Endothelial cell of umbilical vein (primary cell): ENCODE measurements around the gene ZNF559. TPM values are rescaled to one million over a fixed set of nuclear protein-coding genes. Genes with fewer than 3 reads are reported as not detected.

Experiments
- BruUV-seq: library from RNA; stranded (reverse); fragments of 400-500 nt; replicated peaks from 2 replicates; lab custom pipeline; 2021; lab: Mats Ljungman, UMichigan
- CTCF ChIA-PET: fragments of 300-600, 350-600 bp; sonication (Branson Sonifier 250); formaldehyde crosslinking; loops from one replicate; lab custom pipeline; 2021; ENCODE audit warnings: antibody characterized with exemption, inconsistent platforms; lab: Charles Lee
- POLR2A ChIA-PET: fragments of 300-600, 350-600 bp; sonication (Branson Sonifier 250); formaldehyde crosslinking; loops from one replicate; lab custom pipeline; 2021; ENCODE audit warnings: antibody characterized with exemption, inconsistent platforms; lab: Charles Lee
- DNase-seq: peaks from one replicate; pipeline ENCODE4 v3.0.0-alpha.2; 2011; ENCODE audit warnings: low read depth, low spot score
- FAIRE-seq: peaks from 2 replicates; lab custom pipeline; 2011; peaks lifted over from hg19 to GRCh38; lab: Jason Lieb, UNC
- H2AFZ ChIP-seq: 2 replicates; pipeline ENCODE4 v1.6.0; 2012; ENCODE audit warnings: low read depth, low read length, control low read depth, inconsistent platforms
- H3K27ac ChIP-seq: 2 replicates; pipeline ENCODE4 v1.5.1; 2011; ENCODE audit warnings: low read depth, mild to moderate bottlenecking, control low read depth, low read length, moderate library complexity; ENCODE audit not compliant: insufficient read depth
- H3K27me3 ChIP-seq, 2 experiments: 2 replicates each; pipeline versions ENCODE4 v1.6.0 to v1.6.1; 2011; ENCODE audit warnings: low read length in 2 of 2, mixed read lengths in 1 of 2; ENCODE audit not compliant: control insufficient read depth in 2 of 2, insufficient read depth in 2 of 2
- H3K36me3 ChIP-seq, 2 experiments: 2 replicates in 1 of 2; 3 replicates in 1 of 2; pipeline ENCODE4 v1.5.1; 2011; ENCODE audit warnings: low read length in 2 of 2, mild to moderate bottlenecking in 1 of 2, moderate library complexity in 1 of 2; ENCODE audit not compliant: control insufficient read depth in 2 of 2, insufficient read depth in 2 of 2; ENCODE audit errors: extremely low read depth in 1 of 2
- H3K4me1 ChIP-seq: 3 replicates; pipeline ENCODE4 v1.5.1; 2011; ENCODE audit warnings: mild to moderate bottlenecking, low read length; ENCODE audit not compliant: control insufficient read depth, insufficient read depth; ENCODE audit errors: extremely low read depth
- H3K4me2 ChIP-seq: 2 replicates; pipeline ENCODE4 v1.6.1; 2011; ENCODE audit warnings: low read length, control low read depth, mixed read lengths; ENCODE audit not compliant: insufficient read depth
- H3K4me3 ChIP-seq, 3 experiments: fragments of 200-600 bp in 1 of 3; sonication (generic), shearing (Covaris generic) in 1 of 3; replicated peaks in 1 of 3; 2 replicates each; pipeline ENCODE4 v1.5.1; 2011 to 2016; ENCODE audit warnings: control low read depth in 3 of 3, low read length in 3 of 3, mild to moderate bottlenecking in 2 of 3, inconsistent platforms in 1 of 3, low read depth in 1 of 3, moderate library complexity in 1 of 3; ENCODE audit not compliant: insufficient read depth in 1 of 3
- H3K79me2 ChIP-seq: 2 replicates; pipeline ENCODE4 v1.6.0; 2012; ENCODE audit warnings: low read length, inconsistent platforms; ENCODE audit not compliant: control insufficient read depth, insufficient read depth
- H3K9ac ChIP-seq: replicated peaks from 2 replicates; pipeline ENCODE3; 2011; ENCODE audit warnings: low read length, control low read depth; ENCODE audit not compliant: insufficient read depth; ENCODE audit errors: extremely low read depth
- H3K9me1 ChIP-seq: replicated peaks from 3 replicates; pipeline ENCODE4 v1.6.0; 2011; ENCODE audit warnings: mild to moderate bottlenecking, low read length; ENCODE audit not compliant: control insufficient read depth, insufficient read depth; ENCODE audit errors: extremely low read depth
- H3K9me3 ChIP-seq: replicated peaks from 2 replicates; pipeline ENCODE4 v1.5.1; 2012; ENCODE audit warnings: low read length, inconsistent platforms; ENCODE audit not compliant: control insufficient read depth, insufficient read depth
- H4K20me1 ChIP-seq: replicated peaks from 2 replicates; pipeline ENCODE3; 2011; ENCODE audit warnings: mild to moderate bottlenecking, low read length; ENCODE audit not compliant: control insufficient read depth, insufficient read depth; ENCODE audit errors: extremely low read depth
- EZH2 ChIP-seq: IDR thresholded peaks from 2 replicates; pipeline ENCODE4 v1.6.1; 2012; ENCODE audit warnings: borderline replicate concordance, low read depth, mild to moderate bottlenecking, moderate library complexity, low read length, inconsistent platforms; ENCODE audit not compliant: severe bottlenecking
- FOS ChIP-seq: IDR thresholded peaks from 2 replicates; pipeline ENCODE4 v1.6.1; 2011; ENCODE audit warnings: mild to moderate bottlenecking, low read length, moderate library complexity, borderline replicate concordance; ENCODE audit not compliant: insufficient read depth
- GATA2 ChIP-seq: IDR thresholded peaks from 2 replicates; pipeline ENCODE4 v1.7.0; 2011; ENCODE audit warnings: low read depth, mild to moderate bottlenecking, moderate library complexity, mixed read lengths, low read length; ENCODE audit not compliant: insufficient read length, insufficient read depth
- JUN ChIP-seq: IDR thresholded peaks from 2 replicates; pipeline ENCODE4 v1.6.1; 2011; ENCODE audit warnings: borderline replicate concordance, low read depth; ENCODE audit not compliant: insufficient read length, insufficient read depth
- MYC ChIP-seq: IDR thresholded peaks from one replicate; pipeline ENCODE4 v1.6.1; 2011; ENCODE audit warnings: mild to moderate bottlenecking, low read depth, low read length
- POLR2A ChIP-seq: IDR thresholded peaks from 2 replicates; pipeline ENCODE4 v1.6.1; 2012; ENCODE audit warnings: low read depth, mild to moderate bottlenecking, control low read depth, low read length
- POLR2AphosphoS5 ChIP-seq: IDR thresholded peaks from 2 replicates; pipeline ENCODE4 v1.6.1; 2012; ENCODE audit warnings: low read depth, mild to moderate bottlenecking, control low read depth, low read length, moderate library complexity; ENCODE audit not compliant: insufficient read depth
- dilution Hi-C: fragments of 300-500 bp; cut with MboI; formaldehyde crosslinking; loops from one replicate; pipeline ENCODE4 v1.15.0; 2019; ENCODE audit warnings: low sequenced_read_pairs; ENCODE audit not compliant: extremely low pct_ligation_motif_present
- intact Hi-C: fragments of 100-400 bp; cut with micrococcal nuclease; formaldehyde crosslinking; loops from one replicate; pipeline ENCODE4 v1.10.0; 2022
- polyA plus RNA-seq, 4 experiments: library from polyadenylated mRNA; depleted of rRNA in 3 of 4; stranded (reverse) in 3 of 4; unstranded in 1 of 4; fragments of >200 nt; gene quantifications; 2 replicates each; pipeline versions ENCODE4 v1.2.1 to v1.2.3, GENCODE V29; 2011 to 2012; ENCODE audit warnings: missing spikeins in 1 of 4
- total RNA-seq: library from RNA; stranded (reverse); gene quantifications from 2 replicates; pipeline ENCODE4 v1.2.3, GENCODE V29; 2021
- TF ChIP-seq, protein P1 (sequence below): IDR thresholded peaks from 2 replicates; pipeline ENCODE4 v1.6.1; 2011; ENCODE audit not compliant: insufficient read depth, insufficient read length
- TF ChIP-seq, protein P2 (sequence below), 2 donors: IDR thresholded peaks; 1 replicate in 1 of 2; 2 replicates in 1 of 2; pipeline ENCODE4 v1.5.1; 2011; ENCODE audit warnings: low read length in 2 of 2, mild to moderate bottlenecking in 2 of 2, moderate library complexity in 2 of 2, control low read depth in 1 of 2, inconsistent platforms in 1 of 2, low read depth in 1 of 2; ENCODE audit not compliant: insufficient read depth in 1 of 2; ENCODE audit errors: extremely low read depth in 1 of 2

The ZNF559 gene
- total and polyA plus RNA-seq, 2 donors (not counting 3 experiments of a cell fraction or from before 2014, with no cell fraction given): 7.8 to 13.5 TPM

DNA sequence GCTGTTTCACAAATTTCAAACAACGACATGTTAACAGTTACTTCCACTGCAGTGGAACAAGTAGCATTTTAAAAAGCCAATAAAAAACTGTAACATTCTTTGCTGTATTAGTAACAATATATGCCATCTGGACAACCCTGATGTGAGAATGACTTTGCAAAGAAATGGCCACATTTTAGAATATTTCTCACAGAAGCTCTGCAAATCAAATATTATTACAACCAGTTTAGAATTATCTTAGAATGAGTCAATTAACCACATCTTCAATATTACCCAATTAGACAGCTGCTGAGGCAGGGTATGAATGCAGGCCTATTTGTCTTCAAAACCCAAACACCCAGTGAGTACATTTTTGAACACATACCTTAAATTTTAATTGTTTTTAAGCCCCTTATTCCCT is 17.5 kb upstream of the ZNF559 start:
- POLR2A ChIA-PET: no interaction called here
- H3K4me3 ChIP-seq: no peak overlapping the region

DNA sequence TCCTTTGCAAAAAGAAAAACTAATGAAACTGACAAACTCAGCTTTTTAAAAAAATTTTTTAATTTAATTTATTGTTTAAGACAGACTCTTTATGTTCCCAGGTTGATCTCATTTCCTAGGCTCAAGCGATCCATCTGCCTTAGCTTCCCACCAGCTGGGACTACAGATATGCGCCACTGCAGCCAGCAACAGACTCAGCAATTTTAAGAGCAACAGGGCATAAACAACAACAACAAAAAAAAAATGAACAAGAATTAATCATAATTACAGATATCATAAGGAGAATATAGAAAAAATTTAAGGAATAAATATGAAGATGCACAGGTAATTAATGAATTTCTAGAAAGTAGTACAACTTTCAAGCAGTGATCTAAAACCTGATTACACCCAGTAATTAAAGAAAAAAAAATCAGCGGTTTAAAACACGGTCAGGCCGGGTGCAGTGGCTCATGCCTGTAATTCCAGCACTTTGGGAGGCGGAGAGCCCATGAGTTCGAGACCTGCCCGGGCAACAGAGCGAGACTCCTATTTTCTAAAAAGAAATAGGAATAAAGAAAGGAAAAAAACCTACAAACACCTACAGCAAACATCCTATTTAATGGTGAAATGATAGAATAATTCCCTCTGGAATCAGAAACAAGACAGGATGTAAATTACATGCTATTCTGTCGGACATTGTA is 15.7 kb upstream of the ZNF559 start:
- no peaks in the 10 kb centered on the region for H3K9me1 ChIP-seq
- H3K9me3 ChIP-seq: no peaks in the 10 kb centered on the region
- no peaks in the 10 kb centered on the region for H4K20me1 ChIP-seq
- H3K4me1 ChIP-seq: peaks cover 7% of the 10 kb centered on the region
- no peak for DNase-seq
- TF ChIP-seq, protein P1, sequence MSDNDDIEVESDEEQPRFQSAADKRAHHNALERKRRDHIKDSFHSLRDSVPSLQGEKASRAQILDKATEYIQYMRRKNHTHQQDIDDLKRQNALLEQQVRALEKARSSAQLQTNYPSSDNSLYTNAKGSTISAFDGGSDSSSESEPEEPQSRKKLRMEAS: no peak
- TF ChIP-seq, protein P2, sequence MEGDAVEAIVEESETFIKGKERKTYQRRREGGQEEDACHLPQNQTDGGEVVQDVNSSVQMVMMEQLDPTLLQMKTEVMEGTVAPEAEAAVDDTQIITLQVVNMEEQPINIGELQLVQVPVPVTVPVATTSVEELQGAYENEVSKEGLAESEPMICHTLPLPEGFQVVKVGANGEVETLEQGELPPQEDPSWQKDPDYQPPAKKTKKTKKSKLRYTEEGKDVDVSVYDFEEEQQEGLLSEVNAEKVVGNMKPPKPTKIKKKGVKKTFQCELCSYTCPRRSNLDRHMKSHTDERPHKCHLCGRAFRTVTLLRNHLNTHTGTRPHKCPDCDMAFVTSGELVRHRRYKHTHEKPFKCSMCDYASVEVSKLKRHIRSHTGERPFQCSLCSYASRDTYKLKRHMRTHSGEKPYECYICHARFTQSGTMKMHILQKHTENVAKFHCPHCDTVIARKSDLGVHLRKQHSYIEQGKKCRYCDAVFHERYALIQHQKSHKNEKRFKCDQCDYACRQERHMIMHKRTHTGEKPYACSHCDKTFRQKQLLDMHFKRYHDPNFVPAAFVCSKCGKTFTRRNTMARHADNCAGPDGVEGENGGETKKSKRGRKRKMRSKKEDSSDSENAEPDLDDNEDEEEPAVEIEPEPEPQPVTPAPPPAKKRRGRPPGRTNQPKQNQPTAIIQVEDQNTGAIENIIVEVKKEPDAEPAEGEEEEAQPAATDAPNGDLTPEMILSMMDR (IDR thresholded peaks at IDR 0.05; ENCODE audit: extremely low read depth in 1 of 2, insufficient read depth in 1 of 2, low read depth in 1 of 2, low read length in 2 of 2): no peak
- TF ChIP-seq EZH2 (no peak), MYC (no peak), POLR2AphosphoS5 (no peak), GATA2 (no peak), FOS (no peak)
- H3K9ac ChIP-seq: no peak overlapping the region
- dilution Hi-C loops (no loop called here), intact Hi-C loops (loop anchor here (2.0 kb wide), 4 partner anchors 127 to 485 kb away; partner anchors contain the start of genes ZNF121, ZNF266 and ZNF317)
- no TSS peak for BruUV-seq
- no peaks in the 10 kb centered on the region for H3K36me3 ChIP-seq
- H3K27ac ChIP-seq: no peak overlapping the region
- H3K27me3 ChIP-seq: no peaks in the 10 kb centered on the region
- H2AFZ ChIP-seq: no peak overlapping the region
- POLR2A ChIA-PET: no interaction called here
- CTCF ChIA-PET: no interaction called here
- peak overlapping the region; percentile 76 for H3K4me2 ChIP-seq
- FAIRE-seq: no peak
- H3K4me3 ChIP-seq: peak overlapping the region in 1 of 3 experiments; percentile 67
- H3K79me2 ChIP-seq: peaks cover 2% of the 10 kb centered on the region

More for the DNA sequence above, 17.5 kb upstream of the ZNF559 start:
- H4K20me1 ChIP-seq: no peaks in the 10 kb centered on the region
- no peak overlapping the region for H3K27ac ChIP-seq
- no peaks in the 10 kb centered on the region for H3K9me1 ChIP-seq
- CTCF ChIA-PET: interaction anchor here (1.1 kb wide), 1 partner anchor 17 kb away, joined by 3 read pairs; the partner anchor contains the start of gene ZNF559
- intact Hi-C loops (no loop called here), dilution Hi-C loops (no loop called here)
- DNase-seq (no peak), FAIRE-seq (no peak)
- peaks cover 2% of the 10 kb centered on the region for H3K79me2 ChIP-seq
- peaks cover 7% of the 10 kb centered on the region for H3K4me1 ChIP-seq
- no TSS peak for BruUV-seq
- no peaks in the 10 kb centered on the region for H3K27me3 ChIP-seq
- no peaks in the 10 kb centered on the region for H3K36me3 ChIP-seq
- H2AFZ ChIP-seq: no peak overlapping the region
- no peak overlapping the region for H3K9ac ChIP-seq
- H3K9me3 ChIP-seq: no peaks in the 10 kb centered on the region
- no peak overlapping the region for H3K4me2 ChIP-seq
- TF ChIP-seq MYC (no peak), EZH2 (no peak), JUN (no peak), GATA2 (no peak), FOS (no peak), POLR2AphosphoS5 (no peak), POLR2A (no peak)
- TF ChIP-seq, protein P1: no peak
